HEK293 (cell line): Measurements from ENCODE around the gene NUAK1.

ENCODE experiments used
- CTCF ChIP-seq: fragments of 450-650 bp; formaldehyde crosslinking; IDR thresholded peaks from 2 replicates; pipeline ENCODE4 v1.5.1; 2016; ENCODE audit warnings: missing biosample characterization, missing genetic modification characterization
- KLF7 ChIP-seq: fragments of 450-650 bp; formaldehyde crosslinking; IDR thresholded peaks from 2 replicates; pipeline ENCODE4 v1.5.1; 2016; ENCODE audit warnings: missing biosample characterization, missing genetic modification characterization, borderline replicate concordance
- REST ChIP-seq: fragments of 450-650 bp; formaldehyde crosslinking; IDR thresholded peaks from 2 replicates; pipeline ENCODE4 v1.5.1; 2016; ENCODE audit warnings: missing biosample characterization, missing genetic modification characterization
- TCF7L2 ChIP-seq: IDR thresholded peaks from 2 replicates; pipeline ENCODE4 v1.6.1; 2011; ENCODE audit warnings: low read depth, mild to moderate bottlenecking, inconsistent platforms, low read length, moderate library complexity, borderline replicate concordance
- ZBTB21 ChIP-seq: fragments of 450-650 bp; formaldehyde crosslinking; IDR thresholded peaks from 2 replicates; pipeline ENCODE4 v1.5.1; 2017; ENCODE audit warnings: missing biosample characterization, missing genetic modification characterization
- ZBTB26 ChIP-seq: fragments of 450-650 bp; formaldehyde crosslinking; optimal IDR thresholded peaks from 2 replicates; pipeline ENCODE3; 2016; ENCODE audit warnings: missing biosample characterization, mild to moderate bottlenecking, missing genetic modification characterization
- ZFP3 ChIP-seq: fragments of 450-650 bp; formaldehyde crosslinking; IDR thresholded peaks from 2 replicates; pipeline ENCODE4 v1.5.1; 2016; ENCODE audit warnings: low read depth, missing biosample characterization, missing genetic modification characterization
- ZNF155 ChIP-seq: fragments of 450-650 bp; formaldehyde crosslinking; IDR thresholded peaks from 2 replicates; pipeline ENCODE4 v1.5.1; 2016; ENCODE audit warnings: missing biosample characterization, missing genetic modification characterization
- ZNF24 ChIP-seq: fragments of 450-650 bp; formaldehyde crosslinking; IDR thresholded peaks from 2 replicates; pipeline ENCODE4 v1.5.1; 2016; ENCODE audit warnings: missing biosample characterization, missing genetic modification characterization
- ZNF423 ChIP-seq: fragments of 450-650 bp; formaldehyde crosslinking; IDR thresholded peaks from 2 replicates; pipeline ENCODE4 v1.5.1; 2016; ENCODE audit warnings: missing biosample characterization, missing genetic modification characterization
- ZNF768 ChIP-seq: fragments of 450-650 bp; formaldehyde crosslinking; IDR thresholded peaks from 2 replicates; pipeline ENCODE4 v1.5.1; 2018; ENCODE audit warnings: missing biosample characterization, mild to moderate bottlenecking, missing genetic modification characterization

- TF ChIP-seq CTCF (tag by site-specific recombination) (no peak), ZBTB21 (tag by site-specific recombination) (no peak), KLF7 (tag by site-specific recombination) (no peak), TCF7L2 (no peak), ZFP3 (tag by site-specific recombination) (no peak), ZNF24 (tag by site-specific recombination) (no peak), ZNF155 (no peak), REST (no peak), ZNF768 (tag by site-specific recombination) (no peak), ZBTB26 (tag by site-specific recombination) (no peak), ZNF423 (tag by site-specific recombination) (no peak)
These were observed 4.3 kb downstream of the NUAK1 start for GRCh38 chr12:106134294-106134949.
